ENCODE results near the gene IGFBP4. TPM values are rescaled to one million over a fixed set of nuclear protein-coding genes. Genes with fewer than 3 reads are reported as not detected.

The IGFBP4 gene
- total RNA-seq, 1 experiment from 2014 or later = 6.5 TPM

DNA sequence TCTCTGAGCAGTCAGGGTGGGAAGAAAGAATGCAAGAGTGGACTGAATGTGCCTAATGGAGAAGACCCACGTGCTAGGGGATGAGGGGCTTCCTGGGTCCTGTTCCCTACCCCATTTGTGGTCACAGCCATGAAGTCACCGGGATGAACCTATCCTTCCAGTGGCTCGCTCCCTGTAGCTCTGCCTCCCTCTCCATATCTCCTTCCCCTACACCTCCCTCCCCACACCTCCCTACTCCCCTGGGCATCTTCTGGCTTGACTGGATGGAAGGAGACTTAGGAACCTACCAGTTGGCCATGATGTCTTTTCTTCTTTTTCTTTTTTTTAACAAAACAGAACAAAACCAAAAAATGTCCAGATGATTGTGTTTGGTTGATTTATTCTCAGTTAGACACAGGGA, 14.1 kb downstream of the IGFBP4 start:
- Mint-ChIP-seq H3K9me3 (ENCODE audit: unreplicated experiment) (no peaks in the 10 kb centered on the region), H3K36me3 (ENCODE audit: insufficient read depth, unreplicated experiment) (peaks cover 13% of the 10 kb centered on the region), H3K4me1 (ENCODE audit: insufficient read depth, unreplicated experiment) (peaks cover 22% of the 10 kb centered on the region), H3K27ac (ENCODE audit: low read depth, unreplicated experiment) (no peak overlapping the region), H3K4me3 (ENCODE audit: unreplicated experiment) (no peak overlapping the region), H3K27me3 (ENCODE audit: insufficient read depth, unreplicated experiment) (peaks cover 11% of the 10 kb centered on the region)
- intact Hi-C loops (cut with micrococcal nuclease) = no loop called here
- TF ChIP-seq, protein P1, sequence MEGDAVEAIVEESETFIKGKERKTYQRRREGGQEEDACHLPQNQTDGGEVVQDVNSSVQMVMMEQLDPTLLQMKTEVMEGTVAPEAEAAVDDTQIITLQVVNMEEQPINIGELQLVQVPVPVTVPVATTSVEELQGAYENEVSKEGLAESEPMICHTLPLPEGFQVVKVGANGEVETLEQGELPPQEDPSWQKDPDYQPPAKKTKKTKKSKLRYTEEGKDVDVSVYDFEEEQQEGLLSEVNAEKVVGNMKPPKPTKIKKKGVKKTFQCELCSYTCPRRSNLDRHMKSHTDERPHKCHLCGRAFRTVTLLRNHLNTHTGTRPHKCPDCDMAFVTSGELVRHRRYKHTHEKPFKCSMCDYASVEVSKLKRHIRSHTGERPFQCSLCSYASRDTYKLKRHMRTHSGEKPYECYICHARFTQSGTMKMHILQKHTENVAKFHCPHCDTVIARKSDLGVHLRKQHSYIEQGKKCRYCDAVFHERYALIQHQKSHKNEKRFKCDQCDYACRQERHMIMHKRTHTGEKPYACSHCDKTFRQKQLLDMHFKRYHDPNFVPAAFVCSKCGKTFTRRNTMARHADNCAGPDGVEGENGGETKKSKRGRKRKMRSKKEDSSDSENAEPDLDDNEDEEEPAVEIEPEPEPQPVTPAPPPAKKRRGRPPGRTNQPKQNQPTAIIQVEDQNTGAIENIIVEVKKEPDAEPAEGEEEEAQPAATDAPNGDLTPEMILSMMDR (IDR thresholded peaks at IDR 0.05; ENCODE audit: unreplicated experiment) = no peak
- BruUV-seq (replicated peaks) = no TSS peak
- POLR2A ChIA-PET = interaction anchor here (0.5 to 7.5 kb wide), 3 partner anchors 13 to 69 kb away, joined by 3 to 79 read pairs (median 3); no protein-coding TSS in a partner anchor
- no peak for DNase-seq (ENCODE audit: unreplicated experiment)
- CTCF ChIA-PET = interaction anchor here (1.2 to 2.5 kb wide), 6 partner anchors 13 to 103 kb away, joined by 3 to 8 read pairs (median 6); no protein-coding TSS in a partner anchor

DNA sequence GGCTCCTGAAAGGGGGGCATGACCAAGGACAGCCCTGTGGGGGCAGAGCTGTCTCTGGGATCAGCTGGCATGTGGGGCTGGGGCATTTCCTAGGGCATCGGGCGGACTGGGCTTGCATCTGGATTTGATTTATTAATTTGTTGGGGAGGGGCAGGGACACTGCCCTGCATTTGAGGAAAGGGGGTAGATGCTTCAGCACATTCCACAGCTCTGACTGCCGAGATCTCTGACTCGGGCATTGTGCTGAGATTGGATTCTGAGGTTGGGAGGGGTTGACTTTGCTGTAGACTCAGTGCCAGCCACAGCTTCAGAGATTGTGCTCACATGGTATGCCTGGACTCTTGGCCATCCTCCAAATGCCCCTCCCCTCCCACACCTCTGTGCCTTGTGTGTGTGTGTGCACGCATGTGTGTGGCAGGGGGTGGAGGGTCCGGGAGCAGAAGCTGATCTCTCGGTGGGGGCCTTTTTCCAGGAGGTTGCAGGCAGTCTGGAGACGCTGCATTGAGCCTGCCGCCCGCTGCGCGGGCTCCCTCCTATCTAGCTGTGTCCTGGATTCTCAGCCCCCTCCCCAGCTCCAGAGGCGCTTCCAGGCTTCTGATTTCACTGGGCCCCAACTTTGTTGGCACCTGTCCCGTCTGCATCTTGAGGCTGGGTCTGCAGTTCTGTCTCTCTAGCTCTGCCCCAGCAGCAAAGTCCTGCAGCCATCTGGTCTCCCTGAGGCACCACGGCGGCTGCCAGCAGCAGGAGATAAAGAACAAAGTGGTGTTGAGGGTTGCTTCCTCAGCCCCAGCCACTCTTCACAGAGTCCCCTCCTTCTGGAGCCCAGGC, 14.9 kb downstream of the IGFBP4 start:
- POLR2A ChIA-PET = interaction anchor here (0.5 to 7.5 kb wide), 6 partner anchors 12 to 217 kb away, joined by 3 to 79 read pairs (median 3); no protein-coding TSS in a partner anchor
- Mint-ChIP-seq H3K4me1 (ENCODE audit: insufficient read depth, unreplicated experiment) (peaks cover 19% of the 10 kb centered on the region), H3K27ac (ENCODE audit: low read depth, unreplicated experiment) (no peak overlapping the region), H3K27me3 (ENCODE audit: insufficient read depth, unreplicated experiment) (peaks cover 11% of the 10 kb centered on the region), H3K4me3 (ENCODE audit: unreplicated experiment) (no peak overlapping the region), H3K9me3 (ENCODE audit: unreplicated experiment) (no peaks in the 10 kb centered on the region), H3K36me3 (ENCODE audit: insufficient read depth, unreplicated experiment) (peaks cover 13% of the 10 kb centered on the region)
- no peak for DNase-seq (ENCODE audit: unreplicated experiment)
- intact Hi-C loops (cut with micrococcal nuclease) = no loop called here
- CTCF ChIA-PET = interaction anchor here (1.2 to 2.0 kb wide), 5 partner anchors 14 to 101 kb away, joined by 3 to 8 read pairs (median 5); no protein-coding TSS in a partner anchor
- no TSS peak for BruUV-seq (replicated peaks)
- TF ChIP-seq, protein P1 (IDR thresholded peaks at IDR 0.05; ENCODE audit: unreplicated experiment) = no peak

DNA sequence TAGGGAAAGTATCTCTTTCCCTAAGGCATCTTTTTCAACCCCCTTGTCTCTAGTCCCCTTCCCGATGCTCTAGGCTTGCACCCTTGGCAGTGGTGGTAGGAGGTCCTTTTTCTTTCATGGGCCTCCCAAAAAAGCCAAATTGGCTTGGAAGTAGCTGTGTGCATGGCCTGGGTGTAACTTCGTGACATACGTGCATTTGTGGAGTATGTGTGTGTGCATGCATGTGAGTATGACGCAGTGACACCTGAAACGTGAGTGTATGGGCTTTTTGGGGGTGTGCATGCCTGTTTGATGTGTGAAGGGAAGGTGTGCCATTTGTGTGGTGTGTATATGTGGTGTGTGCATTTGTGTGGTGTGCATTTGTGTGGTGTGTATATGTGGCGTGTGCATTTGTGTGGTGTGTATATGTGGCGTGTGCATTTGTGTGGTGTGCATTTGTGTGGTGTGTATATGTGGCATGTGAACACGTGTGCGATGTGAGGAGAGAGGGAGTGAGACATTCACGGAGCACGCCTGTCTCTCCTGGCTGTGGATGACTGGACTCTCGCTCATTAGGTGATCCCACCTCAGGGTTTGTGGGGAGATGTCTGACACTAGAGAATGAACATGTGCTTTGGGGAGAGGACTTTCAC, 15.7 kb downstream of the IGFBP4 start:
- CTCF ChIA-PET = interaction anchor here (0.8 to 2.0 kb wide), 3 partner anchors 8 to 101 kb away, joined by 4 to 8 read pairs (median 6); no protein-coding TSS in a partner anchor
- Mint-ChIP-seq H3K27ac (ENCODE audit: low read depth, unreplicated experiment) (peak overlapping the region; percentile 5), H3K4me1 (ENCODE audit: insufficient read depth, unreplicated experiment) (peaks cover 19% of the 10 kb centered on the region), H3K36me3 (ENCODE audit: insufficient read depth, unreplicated experiment) (peaks cover 13% of the 10 kb centered on the region), H3K4me3 (ENCODE audit: unreplicated experiment) (no peak overlapping the region), H3K9me3 (ENCODE audit: unreplicated experiment) (no peaks in the 10 kb centered on the region), H3K27me3 (ENCODE audit: insufficient read depth, unreplicated experiment) (peaks cover 11% of the 10 kb centered on the region)
- TSS peak; percentile 9 for BruUV-seq (replicated peaks)
- TF ChIP-seq, protein P1 (IDR thresholded peaks at IDR 0.05; ENCODE audit: unreplicated experiment) = no peak
- no peak for DNase-seq (ENCODE audit: unreplicated experiment)
- intact Hi-C loops (cut with micrococcal nuclease) = no loop called here
- POLR2A ChIA-PET = interaction anchor here (0.7 to 7.5 kb wide), 4 partner anchors 12 to 218 kb away, joined by 3 to 79 read pairs (median 4); no protein-coding TSS in a partner anchor

Data from MCF 10A (cell line).